NCI-H524 treated with DMSO at 0.1 percent for 48 hours (cell line): ENCODE results near the gene KCTD2.

ENCODE experiments used
- DNase-seq: peaks from one replicate; lab custom pipeline; 2025; lab: John Stamatoyannopoulos, UW

Gene KCTD2

DNA sequence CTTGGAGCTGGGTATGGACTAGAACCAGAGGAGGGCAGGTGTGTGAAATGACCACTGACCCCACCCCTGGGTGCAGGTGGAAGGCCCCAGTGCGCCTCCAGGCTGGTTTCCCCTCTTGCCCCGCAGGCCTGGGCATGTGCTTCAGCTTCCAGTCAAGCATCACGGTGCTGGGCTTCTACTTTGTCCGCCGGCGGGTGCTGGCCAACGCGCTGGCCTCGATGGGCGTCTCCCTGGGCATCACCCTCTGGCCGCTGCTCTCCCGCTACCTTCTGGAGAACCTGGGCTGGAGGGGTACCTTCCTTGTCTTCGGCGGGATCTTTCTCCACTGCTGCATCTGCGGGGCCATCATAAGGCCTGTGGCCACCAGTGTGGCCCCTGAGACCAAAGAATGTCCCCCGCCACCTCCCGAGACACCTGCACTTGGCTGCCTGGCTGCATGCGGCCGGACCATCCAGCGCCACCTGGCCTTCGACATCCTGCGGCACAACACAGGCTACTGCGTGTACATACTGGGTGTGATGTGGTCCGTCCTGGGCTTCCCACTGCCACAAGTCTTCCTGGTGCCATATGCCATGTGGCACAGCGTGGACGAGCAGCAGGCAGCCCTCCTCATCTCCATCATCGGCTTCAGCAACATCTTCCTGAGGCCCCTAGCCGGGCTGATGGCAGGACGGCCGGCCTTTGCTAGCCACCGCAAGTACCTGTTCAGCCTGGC, 53.0 kb downstream of the KCTD2 start:
- no peak for DNase-seq

DNA sequence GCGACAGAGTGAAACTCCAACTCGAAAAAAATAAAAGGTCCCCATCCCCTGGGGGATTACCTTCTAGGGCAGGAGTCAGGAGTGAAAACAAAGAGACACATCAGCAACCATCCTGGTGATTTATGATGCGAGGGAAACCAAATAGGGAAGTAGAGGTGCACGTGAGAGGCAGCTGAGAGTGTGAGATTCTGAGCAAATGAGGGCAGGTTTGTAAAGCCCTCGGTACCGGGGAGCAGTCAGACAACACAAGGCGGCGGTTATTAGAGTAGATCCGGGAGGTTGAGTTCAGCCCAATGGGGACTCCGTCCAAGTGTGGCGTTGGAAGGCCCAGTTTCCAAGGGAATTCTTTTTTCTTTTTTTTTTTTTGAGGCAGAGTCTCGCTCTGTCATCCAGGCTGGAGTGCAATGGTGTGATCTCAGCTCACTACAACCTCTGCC, 55.4 kb downstream of the KCTD2 start:
- DNase-seq = no peak

- DNase-seq = no peak
Measured at GRCh38 chr17:75103601-75104554, 56.9 kb downstream of the KCTD2 start.

DNA sequence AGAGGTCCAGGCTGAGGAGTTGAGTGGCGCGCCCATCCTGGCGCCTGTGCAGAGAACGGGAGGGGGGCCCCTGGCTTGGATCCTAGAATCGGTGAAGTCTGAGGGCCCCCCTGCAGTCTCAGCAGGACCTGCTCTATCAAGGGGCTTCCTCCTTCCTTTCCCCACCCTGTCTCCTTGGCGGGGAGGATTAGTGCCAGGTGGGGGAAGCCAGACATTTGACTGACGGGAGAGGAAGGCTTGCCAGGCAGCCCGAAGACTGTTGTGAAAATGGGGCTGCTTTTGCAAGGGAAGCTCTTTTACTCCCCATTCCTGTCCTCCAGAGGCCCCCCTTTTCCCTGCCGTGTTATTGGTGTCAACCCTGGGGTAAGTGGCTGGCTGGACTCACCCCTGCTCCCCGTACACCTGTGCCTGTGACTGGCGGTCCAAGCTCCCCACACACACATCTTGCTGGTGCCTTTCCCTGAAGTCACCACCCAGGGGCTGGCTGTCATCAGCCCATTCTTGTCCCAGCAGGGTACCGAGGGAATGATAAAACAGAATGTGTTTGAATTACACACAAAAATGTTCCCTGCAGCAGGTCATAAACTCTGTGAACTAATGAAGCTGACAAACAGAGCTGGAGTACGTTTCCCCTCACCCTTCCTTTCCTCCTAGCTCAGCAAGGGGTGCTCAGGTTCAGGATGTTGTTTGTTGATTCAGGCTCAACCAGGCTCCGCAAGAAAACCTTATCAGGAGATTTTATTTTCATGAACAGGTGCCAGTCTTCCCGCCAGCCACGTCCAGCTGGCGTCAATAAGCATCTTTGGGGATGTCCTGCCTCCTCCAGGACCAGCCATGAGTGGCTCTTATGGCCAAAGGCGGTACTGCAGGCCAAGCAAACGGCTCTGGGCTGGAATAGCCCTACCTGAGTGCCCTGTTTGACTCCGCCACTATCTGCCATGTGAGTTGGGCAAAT, 58.4 kb downstream of the KCTD2 start:
- peak; percentile 91 for DNase-seq

GRCh38 chr17:75108193-75108592, 61.2 kb downstream of the KCTD2 start:
- no peak for DNase-seq

DNA sequence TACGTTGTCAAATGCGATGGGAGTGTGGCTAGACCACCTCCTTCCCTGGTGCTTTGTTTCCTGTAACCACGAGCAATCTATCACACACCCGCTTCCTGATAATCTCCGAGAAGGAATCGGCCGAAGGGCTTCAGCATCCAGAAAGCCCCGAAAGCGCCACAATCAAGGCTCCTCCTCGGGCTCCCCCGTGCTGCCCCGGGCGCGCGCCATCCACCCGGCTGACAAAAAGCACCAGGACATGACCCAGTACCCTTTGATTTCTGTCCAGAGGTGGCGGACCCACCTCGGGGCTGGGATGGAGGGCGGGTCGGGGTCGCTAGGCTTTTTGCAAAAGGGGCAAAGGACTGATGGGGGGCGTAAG, 62.0 kb downstream of the KCTD2 start:
- no peak for DNase-seq

GRCh38 chr17:75109407-75110233, 62.6 kb downstream of the KCTD2 start, which contains the start of gene ARMC7:
TSS of gene ARMC7 (plus strand) at chr17:75109969. CDS start at chr17:75110289, 320 bp downstream.
- DNase-seq = peak; percentile 75

DNA sequence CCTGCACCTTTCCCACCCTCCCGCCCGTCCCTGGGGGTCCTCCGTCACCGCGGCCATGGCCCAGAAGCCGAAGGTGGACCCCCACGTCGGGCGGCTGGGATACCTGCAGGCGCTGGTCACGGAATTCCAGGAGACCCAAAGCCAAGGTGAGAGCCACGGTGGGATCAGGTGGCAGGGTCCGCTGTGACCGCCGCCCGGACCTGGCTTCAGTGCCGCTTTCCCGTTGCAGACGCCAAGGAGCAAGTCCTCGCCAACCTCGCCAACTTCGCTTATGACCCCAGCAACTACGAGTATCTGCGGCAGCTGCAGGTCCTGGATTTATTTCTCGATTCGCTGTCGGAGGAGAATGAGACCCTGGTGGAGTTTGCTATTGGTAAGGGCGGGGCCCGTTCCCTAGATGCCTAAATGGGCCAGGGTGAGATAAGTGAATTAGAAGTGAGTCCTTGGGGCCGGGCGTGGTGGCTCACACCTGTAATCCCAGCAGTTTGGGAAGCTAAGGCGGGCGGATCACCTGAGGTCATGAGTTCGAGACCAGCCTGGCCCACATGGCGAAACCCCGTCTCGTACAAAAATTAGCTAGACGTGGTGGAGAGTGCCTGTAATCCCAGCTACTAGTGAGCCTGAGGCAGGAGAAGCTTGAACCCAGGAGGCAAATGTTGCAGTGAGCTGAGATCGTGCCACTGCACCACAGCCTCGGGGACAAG, 63.4 kb downstream of the KCTD2 start:
- DNase-seq = no peak

DNA sequence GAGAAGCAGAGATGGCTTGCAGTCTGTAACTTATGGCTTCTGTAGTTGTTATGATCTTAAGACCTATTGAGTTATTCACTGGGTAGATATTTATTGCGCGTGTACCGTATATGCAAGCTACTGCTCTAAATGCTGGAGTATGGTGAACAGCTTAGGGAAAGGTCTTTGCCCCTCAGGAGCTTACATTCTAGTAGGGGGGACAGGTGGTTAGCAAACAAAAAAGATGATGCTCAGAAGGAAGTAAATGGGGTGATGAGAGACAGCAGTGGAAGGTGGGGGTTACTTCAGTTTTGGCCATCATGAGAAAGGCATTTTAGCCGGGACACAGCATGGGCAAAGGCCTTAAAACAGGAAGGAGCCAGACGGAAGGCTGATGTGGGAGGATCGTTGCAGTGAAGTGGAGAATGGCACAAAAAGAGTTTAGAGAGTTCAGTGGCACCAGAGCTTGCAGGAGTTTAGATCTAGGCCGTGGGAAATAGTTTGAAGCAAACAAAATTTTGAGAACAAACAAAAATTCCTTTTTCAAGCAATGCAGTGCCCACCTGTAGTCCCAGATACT, 64.8 kb downstream of the KCTD2 start:
- no peak for DNase-seq

- DNase-seq = peak; percentile 56
Measured at GRCh38 chr17:75113798-75114551, 67.0 kb downstream of the KCTD2 start.

- no peak for DNase-seq
Measured at GRCh38 chr17:75114552-75115314, 67.7 kb downstream of the KCTD2 start.
